Hematopoietic multipotent progenitor cell treated with erythropoietin and hydrocortisone succinate and interleukin-3 and kit ligand, for 15 days (in vitro differentiated cells): Measurements from ENCODE around the gene STXBP5L.
"Not testable (repeated sequence)": the region's sequence is repeated elsewhere in the genome, so short reads cannot be mapped to it uniquely, and the experiment has no call there.

Experiments used
- DNase-seq: peaks from one replicate; pipeline ENCODE4 v3.0.0-alpha.2; 2015; ENCODE audit warnings: low spot score

STXBP5L gene

DNA sequence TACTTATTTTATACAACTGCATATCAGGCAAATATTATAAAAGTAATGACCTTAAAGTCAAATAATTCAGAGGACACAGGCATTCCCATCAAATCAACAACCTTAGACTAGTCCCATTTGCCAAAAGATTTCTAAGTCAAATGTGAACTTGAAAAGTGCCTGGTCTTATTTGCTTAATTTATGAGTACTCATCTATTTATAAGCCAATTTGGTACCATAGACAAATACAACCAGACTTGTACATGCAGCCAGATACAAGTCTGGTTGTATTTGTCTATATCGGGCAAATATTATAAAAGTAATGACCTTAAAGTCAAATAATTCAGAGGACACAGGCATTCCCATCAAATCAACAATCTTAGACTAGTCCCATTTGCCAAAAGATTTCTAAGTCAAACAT lies 322.2 kb downstream of the STXBP5L start:
- DNase-seq: not testable (repeated sequence)

DNA sequence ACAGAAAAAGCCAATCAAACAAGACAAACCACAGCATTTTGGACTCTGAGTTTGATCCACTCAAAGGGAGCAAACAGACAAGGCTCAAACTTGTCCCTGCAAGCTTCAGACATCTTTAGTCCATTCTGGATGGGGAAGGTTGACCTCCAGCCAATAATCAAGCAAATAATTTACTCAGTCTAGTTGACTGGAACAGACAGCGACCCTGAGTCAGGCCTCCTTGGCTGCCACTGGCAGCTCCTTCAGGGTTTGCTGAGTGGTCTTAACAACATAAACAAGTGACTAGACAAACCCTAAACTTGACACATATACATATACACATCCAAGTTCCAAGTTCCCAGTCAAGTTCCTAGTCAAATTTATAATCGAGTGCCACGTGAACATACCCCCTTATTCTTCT lies 323.9 kb downstream of the STXBP5L start:
- DNase-seq: no peak

DNA sequence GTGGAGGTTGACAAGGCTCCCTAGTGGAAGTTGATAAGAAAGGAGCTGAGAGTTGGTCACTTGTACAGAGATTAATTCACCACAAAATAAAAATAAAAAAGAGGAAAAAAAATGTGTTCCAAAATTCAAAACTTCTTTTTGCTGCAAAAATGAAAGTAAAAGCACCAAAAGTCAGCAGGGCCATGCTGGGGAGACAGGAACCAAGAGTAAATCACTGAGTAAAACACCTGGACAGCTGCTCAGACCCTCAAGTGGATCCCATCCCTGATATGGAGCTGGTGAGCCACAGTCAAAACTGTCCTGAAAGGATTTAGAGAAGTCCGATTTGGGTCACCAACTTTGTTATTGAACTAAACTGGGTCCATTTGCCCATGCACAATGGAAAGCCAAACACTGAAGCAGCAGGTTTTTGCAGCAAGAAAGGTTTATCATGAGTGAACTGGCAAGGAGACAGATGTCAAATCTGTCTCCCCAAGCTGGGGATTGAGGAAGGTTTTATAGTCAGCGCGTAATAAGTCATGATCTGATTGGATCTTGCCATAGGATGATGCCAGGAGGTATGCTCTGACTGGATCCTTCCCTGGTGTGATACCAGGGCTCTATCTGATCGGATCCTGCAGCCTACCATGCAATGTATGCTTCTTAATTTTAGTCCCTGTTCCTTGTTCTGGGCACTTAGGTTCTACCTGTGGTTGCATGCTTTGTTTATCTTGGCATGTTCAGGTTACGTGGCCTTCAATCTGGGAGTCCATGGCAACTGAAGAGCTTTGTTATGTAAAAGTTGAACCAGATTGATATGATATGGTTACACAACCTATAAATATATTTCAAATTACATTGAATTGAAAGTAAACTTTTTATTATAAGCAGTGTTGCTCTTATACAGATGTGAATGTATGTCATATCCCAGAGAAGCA lies 324.6 kb downstream of the STXBP5L start:
- DNase-seq: no peak

DNA sequence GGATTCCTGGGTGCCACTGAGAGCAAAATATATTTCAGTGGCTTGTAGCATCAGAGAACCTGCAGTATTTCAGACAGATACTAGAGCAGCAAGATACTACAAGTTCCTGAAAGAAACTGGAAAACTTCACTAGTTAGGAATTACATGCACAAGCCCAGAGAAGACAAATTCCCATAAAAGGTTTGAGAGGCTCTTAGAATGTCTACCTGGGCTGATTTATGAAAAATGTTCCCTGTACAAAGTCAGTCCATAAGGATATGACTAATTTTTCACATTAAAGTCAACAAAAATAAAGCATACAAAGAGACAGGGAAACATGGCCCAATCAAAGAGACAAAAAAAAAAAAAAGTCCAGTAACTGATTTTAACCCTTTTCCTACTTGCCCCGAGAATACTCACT lies 335.2 kb downstream of the STXBP5L start:
- no peak for DNase-seq

- DNase-seq: no peak
These were observed 344.7 kb downstream of the STXBP5L start for GRCh38 chr3:121252676-121253075.

- DNase-seq: no peak
These were observed 361.4 kb downstream of the STXBP5L start for GRCh38 chr3:121269389-121269788.

DNA sequence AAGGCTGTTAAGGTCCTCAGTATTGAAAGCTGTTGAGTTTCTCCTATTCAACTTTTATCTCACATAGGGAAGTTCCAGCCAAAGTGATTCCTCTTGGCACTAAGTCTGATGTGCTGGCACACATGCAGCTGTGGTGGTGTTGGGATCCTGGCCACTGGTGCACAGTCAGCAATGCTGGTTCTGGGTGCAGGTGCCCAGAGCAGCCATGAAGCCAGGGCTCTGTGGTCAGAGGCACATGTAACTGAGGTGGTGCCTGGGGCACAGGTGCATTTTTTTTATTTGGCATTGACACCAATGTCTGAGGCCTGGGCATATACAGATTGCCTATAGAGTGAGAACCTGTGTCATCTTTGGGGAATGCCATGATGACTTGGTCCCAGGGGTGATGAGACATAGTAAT lies 366.4 kb downstream of the STXBP5L start:
- no peak for DNase-seq

DNA sequence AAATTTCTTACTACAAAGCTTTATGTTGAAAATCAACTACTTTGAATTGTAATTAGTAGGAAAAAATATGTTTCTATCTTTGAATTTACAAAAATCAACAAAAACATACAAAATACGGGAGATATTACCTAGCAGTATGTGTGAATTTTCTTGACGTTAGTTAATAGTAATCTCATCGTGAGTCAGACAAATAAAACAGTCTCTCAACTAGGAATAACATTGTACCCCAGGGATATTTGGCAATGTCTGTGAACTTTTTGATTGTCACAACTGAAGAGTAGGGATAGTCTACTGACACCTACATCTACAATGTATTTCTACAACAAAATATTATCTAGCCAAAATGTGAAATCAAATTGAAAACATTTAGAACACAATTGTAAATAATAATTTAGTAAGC lies 387.4 kb downstream of the STXBP5L start:
- no peak for DNase-seq

- DNase-seq: no peak
These were observed 388.0 kb downstream of the STXBP5L start for GRCh38 chr3:121295979-121296378.

DNA sequence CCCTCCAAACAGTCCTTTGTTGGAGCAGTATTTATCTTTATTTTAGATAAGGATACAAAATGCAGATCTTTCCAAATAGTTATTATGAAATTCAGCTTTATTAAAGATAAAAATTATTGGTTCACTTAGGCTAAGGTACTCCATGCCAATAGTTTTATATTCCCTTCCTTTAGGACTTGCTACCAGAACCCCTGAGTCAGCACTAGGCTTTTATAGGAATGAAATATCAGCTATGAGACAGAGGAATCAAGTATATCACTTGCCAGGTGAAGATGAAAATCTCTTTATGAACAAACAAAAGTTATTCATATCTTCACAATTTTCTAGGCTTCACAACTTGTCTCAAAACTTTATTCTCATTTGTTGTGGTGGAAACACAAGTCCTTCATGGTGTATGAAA lies 416.3 kb downstream of the STXBP5L start:
- DNase-seq: no peak

- DNase-seq: no peak
These were observed 422.1 kb downstream of the STXBP5L start for GRCh38 chr3:121330118-121330517.

DNA sequence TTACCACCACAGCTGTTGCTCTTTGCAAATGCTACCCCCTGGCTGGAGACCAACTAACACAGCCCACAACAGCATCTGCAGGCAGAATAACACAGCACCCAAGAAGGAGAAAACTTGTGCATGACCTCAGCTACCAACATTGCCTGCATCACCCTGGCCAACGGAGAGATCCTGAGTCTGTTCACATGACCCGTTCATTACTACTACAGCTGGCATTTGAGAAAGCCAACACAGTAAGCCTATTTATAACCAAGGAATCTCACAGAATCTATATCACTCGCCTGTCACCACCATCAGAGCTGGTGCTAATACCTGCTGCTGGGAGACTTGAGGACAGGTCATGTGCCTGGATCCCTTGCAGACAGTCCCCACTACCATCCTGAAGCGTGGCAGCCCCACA lies 422.6 kb downstream of the STXBP5L start:
- DNase-seq: no peak

- DNase-seq: not testable (repeated sequence)
These were observed 448.0 kb downstream of the STXBP5L start for GRCh38 chr3:121355960-121356359.

- DNase-seq: no peak
These were observed 454.2 kb downstream of the STXBP5L start for GRCh38 chr3:121362035-121362734.

GRCh38 chr3:121388308-121388707 lies 480.3 kb downstream of the STXBP5L start:
- DNase-seq: not testable (repeated sequence)

DNA sequence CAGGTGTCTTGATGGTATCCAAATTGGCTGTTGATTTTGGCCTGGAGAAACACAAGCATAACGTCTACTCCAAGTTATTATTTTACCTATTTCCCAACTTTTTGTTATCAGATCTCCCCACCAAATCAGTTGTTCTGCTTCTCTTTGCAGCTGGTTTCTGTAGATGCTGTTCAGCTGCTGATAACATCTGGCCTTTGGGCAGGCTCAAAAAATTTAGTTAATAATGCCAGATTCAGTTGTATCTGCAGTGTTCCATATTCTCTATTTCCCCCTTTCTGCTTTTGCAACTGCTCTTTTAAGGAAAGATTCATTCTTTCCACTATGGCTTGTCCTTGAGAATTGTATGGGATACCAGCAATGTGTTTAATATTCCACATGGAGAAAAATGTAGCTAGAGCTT lies 488.0 kb downstream of the STXBP5L start:
- DNase-seq: not testable (repeated sequence)

GRCh38 chr3:121398051-121398450 lies 490.0 kb downstream of the STXBP5L start:
- not testable (repeated sequence) for DNase-seq

DNA sequence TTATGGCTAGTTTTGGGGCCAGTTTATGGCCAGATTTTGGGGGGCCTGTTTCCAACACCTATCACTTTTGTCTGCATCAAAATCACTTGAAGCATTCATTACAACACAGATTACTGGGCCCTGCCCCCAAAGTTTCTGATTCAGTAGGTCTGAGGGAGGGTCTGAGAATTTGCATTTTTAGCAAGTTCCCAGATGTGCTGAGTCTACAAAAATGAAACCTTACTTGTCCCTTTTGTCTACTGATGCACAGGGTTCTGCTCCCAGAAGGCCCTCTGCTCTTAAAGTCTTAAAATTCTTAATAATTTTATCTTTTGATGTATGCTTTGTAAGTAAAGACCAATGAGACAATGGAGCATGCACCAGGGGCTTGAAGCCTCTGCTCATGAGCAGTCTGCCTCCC lies 491.8 kb downstream of the STXBP5L start:
- no peak for DNase-seq

GRCh38 chr3:121405631-121406030 lies 497.6 kb downstream of the STXBP5L start:
- DNase-seq: no peak

- DNase-seq: no peak
These were observed 503.5 kb downstream of the STXBP5L start for GRCh38 chr3:121411523-121411922.

DNA sequence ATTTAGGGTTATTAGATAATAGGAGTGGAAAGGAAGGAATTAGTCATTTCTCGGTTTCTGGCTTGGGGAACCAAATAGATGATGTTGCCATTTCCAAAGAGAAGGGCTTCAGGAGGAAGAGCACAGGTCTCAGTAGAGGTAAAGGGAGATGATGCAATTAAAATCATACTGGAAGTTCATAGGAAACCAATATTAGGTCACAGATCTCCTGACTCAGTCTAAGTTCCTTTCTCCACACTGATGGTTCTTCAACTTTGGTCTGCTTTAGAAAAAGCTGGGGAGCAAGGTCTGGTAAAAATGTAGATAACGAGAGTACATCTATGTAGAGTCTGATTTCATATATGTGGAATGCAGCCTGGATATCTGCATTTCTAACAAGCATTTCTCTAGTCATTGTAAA lies 506.9 kb downstream of the STXBP5L start:
- DNase-seq: no peak

DNA sequence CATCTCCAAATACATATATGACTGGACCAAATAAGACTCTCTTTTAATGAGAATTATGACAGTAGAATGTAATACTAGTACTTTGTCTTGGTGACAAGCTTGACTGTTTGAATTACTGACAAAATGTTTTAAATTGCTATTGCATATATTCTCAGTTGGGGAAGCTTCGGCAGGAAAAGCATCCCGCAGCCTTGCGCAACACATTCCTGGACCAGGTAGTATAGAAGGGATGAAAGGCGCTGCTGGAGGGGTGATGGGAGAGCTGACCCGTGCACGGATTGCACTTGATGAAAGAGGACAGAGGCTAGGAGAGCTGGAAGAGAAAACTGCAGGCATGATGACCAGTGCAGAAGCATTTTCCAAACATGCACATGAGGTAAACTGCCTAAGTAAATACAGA lies 510.2 kb downstream of the STXBP5L start:
- no peak for DNase-seq

- DNase-seq: no peak
These were observed 516.5 kb downstream of the STXBP5L start for GRCh38 chr3:121424549-121424948.
